Hepatocyte (in vitro differentiated cells): ENCODE measurements around the gene DTNBP1.

Source experiments
- CTCF ChIP-seq: fragments of 200-600 bp; sonication (generic); IDR thresholded peaks from 2 replicates; pipeline ENCODE4 v1.5.1; 2016; ENCODE audit warnings: antibody characterized with exemption, mild to moderate bottlenecking; ENCODE audit not compliant: poor library complexity
- EZH2 ChIP-seq: fragments of 200-600 bp; sonication (generic); IDR thresholded peaks from 2 replicates; pipeline ENCODE4 v1.6.1; 2016; ENCODE audit warnings: antibody characterized with exemption, mild to moderate bottlenecking, borderline replicate concordance
- EZH2phosphoT487 ChIP-seq: fragments of 200-600 bp; sonication (generic); IDR thresholded peaks from one replicate; pipeline ENCODE4 v1.6.1; 2018; ENCODE audit warnings: antibody characterized with exemption, mild to moderate bottlenecking, low read depth, moderate library complexity; ENCODE audit not compliant: unreplicated experiment, severe bottlenecking

DNA sequence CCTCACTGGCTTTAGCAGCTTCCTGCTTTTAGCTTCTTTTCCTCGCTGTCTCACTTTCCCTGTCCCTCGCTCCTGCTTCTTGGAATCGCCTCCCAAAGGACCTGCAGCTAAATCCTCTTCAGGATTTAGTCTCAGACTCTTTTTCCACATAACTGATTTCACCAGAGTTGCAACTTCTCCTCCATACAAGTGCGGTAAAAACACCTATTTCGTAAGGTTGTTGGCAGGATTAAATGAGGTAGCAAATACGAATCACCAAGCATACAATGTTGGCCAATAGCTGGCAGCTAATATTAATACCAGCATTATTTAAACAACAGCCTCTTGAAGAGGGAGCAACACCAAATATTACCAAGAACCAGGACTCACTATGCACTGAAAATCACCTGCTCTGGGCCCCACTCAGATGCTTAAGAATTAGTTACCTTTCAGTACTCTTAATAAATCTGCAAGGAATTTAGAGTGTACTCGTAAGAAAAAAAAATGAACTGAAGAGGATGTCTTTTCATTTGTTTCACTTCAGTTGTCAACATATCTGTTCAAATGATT lies 123.0 kb downstream of the DTNBP1 start:
- TF ChIP-seq EZH2, result no peak
- TF ChIP-seq CTCF, result no peak
- TF ChIP-seq EZH2phosphoT487, result no peak
